HL-60 (cell line): ENCODE measurements around the gene TNIK.

ENCODE experiments used
- DNase-seq, 2 experiments: peaks; one replicate each; pipeline ENCODE4 v3.0.0-alpha.2; 2010 to 2020; ENCODE audit warnings: low read depth in 1 of 2, low spot score in 1 of 2
- H3K27ac ChIP-seq: fragments of 250-450 bp; sonication (Bioruptor Pico); replicated peaks from 2 replicates; pipeline ENCODE4 v1.5.1; 2020; ENCODE audit warnings: mild to moderate bottlenecking, moderate library complexity
- H3K27me3 ChIP-seq: fragments of 250-450 bp; sonication (Bioruptor Pico); 2 replicates; pipeline ENCODE4 v1.5.1; 2021; ENCODE audit warnings: mild to moderate bottlenecking, moderate library complexity; ENCODE audit not compliant: insufficient read depth, poor library complexity, severe bottlenecking
- H3K4me3 ChIP-seq: replicated peaks from 2 replicates; pipeline ENCODE4 v1.5.1; 2011; ENCODE audit warnings: mild to moderate bottlenecking, control low read depth, low read length; ENCODE audit not compliant: insufficient read depth
- GABPA ChIP-seq: IDR thresholded peaks from 2 replicates; pipeline ENCODE4 v1.6.1; 2012; ENCODE audit warnings: low read depth
- POLR2AphosphoS5 ChIP-seq: IDR thresholded peaks from 2 replicates; pipeline ENCODE4 v1.6.1; 2012; ENCODE audit warnings: low read depth
- SPI1 ChIP-seq: IDR thresholded peaks from 2 replicates; pipeline ENCODE4 v1.6.1; 2012; ENCODE audit warnings: low read depth, mild to moderate bottlenecking, borderline replicate concordance
- TF ChIP-seq, protein P1 (sequence below): IDR thresholded peaks from 2 replicates; pipeline ENCODE4 v1.6.1; 2012; ENCODE audit warnings: low read depth; ENCODE audit not compliant: insufficient replicate concordance
- TF ChIP-seq, protein P2 (sequence below): IDR thresholded peaks from one replicate; pipeline ENCODE4 v1.5.1; 2011; ENCODE audit warnings: low read length, control low read depth, inconsistent platforms; ENCODE audit not compliant: insufficient read depth

The TNIK gene

GRCh38 chr3:171446301-171446700, 13.9 kb downstream of the TNIK start:
- no peaks in the 10 kb centered on the region for H3K27me3 ChIP-seq
- no peak for DNase-seq
- TF ChIP-seq, protein P1, sequence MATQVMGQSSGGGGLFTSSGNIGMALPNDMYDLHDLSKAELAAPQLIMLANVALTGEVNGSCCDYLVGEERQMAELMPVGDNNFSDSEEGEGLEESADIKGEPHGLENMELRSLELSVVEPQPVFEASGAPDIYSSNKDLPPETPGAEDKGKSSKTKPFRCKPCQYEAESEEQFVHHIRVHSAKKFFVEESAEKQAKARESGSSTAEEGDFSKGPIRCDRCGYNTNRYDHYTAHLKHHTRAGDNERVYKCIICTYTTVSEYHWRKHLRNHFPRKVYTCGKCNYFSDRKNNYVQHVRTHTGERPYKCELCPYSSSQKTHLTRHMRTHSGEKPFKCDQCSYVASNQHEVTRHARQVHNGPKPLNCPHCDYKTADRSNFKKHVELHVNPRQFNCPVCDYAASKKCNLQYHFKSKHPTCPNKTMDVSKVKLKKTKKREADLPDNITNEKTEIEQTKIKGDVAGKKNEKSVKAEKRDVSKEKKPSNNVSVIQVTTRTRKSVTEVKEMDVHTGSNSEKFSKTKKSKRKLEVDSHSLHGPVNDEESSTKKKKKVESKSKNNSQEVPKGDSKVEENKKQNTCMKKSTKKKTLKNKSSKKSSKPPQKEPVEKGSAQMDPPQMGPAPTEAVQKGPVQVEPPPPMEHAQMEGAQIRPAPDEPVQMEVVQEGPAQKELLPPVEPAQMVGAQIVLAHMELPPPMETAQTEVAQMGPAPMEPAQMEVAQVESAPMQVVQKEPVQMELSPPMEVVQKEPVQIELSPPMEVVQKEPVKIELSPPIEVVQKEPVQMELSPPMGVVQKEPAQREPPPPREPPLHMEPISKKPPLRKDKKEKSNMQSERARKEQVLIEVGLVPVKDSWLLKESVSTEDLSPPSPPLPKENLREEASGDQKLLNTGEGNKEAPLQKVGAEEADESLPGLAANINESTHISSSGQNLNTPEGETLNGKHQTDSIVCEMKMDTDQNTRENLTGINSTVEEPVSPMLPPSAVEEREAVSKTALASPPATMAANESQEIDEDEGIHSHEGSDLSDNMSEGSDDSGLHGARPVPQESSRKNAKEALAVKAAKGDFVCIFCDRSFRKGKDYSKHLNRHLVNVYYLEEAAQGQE, result no peak
- no peak for TF ChIP-seq SPI1
- no peak for TF ChIP-seq GABPA
- TF ChIP-seq, protein P2, sequence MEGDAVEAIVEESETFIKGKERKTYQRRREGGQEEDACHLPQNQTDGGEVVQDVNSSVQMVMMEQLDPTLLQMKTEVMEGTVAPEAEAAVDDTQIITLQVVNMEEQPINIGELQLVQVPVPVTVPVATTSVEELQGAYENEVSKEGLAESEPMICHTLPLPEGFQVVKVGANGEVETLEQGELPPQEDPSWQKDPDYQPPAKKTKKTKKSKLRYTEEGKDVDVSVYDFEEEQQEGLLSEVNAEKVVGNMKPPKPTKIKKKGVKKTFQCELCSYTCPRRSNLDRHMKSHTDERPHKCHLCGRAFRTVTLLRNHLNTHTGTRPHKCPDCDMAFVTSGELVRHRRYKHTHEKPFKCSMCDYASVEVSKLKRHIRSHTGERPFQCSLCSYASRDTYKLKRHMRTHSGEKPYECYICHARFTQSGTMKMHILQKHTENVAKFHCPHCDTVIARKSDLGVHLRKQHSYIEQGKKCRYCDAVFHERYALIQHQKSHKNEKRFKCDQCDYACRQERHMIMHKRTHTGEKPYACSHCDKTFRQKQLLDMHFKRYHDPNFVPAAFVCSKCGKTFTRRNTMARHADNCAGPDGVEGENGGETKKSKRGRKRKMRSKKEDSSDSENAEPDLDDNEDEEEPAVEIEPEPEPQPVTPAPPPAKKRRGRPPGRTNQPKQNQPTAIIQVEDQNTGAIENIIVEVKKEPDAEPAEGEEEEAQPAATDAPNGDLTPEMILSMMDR, result no peak
- TF ChIP-seq POLR2AphosphoS5, result no peak
- H3K4me3 ChIP-seq, result no peak overlapping the region
- no peak overlapping the region for H3K27ac ChIP-seq

GRCh38 chr3:171445620-171446204, 14.5 kb downstream of the TNIK start:
- no peak overlapping the region for H3K27ac ChIP-seq
- no peak for TF ChIP-seq POLR2AphosphoS5
- TF ChIP-seq, protein P1, result no peak
- no peak for TF ChIP-seq GABPA
- TF ChIP-seq, protein P2, result no peak
- TF ChIP-seq SPI1, result no peak
- no peaks in the 10 kb centered on the region for H3K27me3 ChIP-seq
- no peak for DNase-seq
- H3K4me3 ChIP-seq, result no peak overlapping the region

GRCh38 chr3:171444001-171444690, 16.1 kb downstream of the TNIK start:
- Histone ChIP-seq H3K27me3 (no peaks in the 10 kb centered on the region), H3K4me3 (no peak overlapping the region), H3K27ac (no peak overlapping the region)
- TF ChIP-seq, protein P2, result no peak
- no peak for TF ChIP-seq GABPA
- TF ChIP-seq, protein P1, result no peak
- TF ChIP-seq SPI1, result no peak
- TF ChIP-seq POLR2AphosphoS5, result no peak
- no peak for DNase-seq
